Measurements from ENCODE around the gene MAVS.

GRCh38 chr20:3800878-3801260 lies 45.8 kb upstream of the MAVS start:
- TF ChIP-seq EZH2phosphoT487 (IDR thresholded peaks at IDR 0.05; ENCODE audit: low read depth, severe bottlenecking, unreplicated experiment) (no peak), CTCF (IDR thresholded peaks at IDR 0.05; ENCODE audit: poor library complexity) (no peak), EZH2 (IDR thresholded peaks at IDR 0.05; ENCODE audit: borderline replicate concordance) (no peak)

All from hepatocyte (in vitro differentiated cells).